CD4-positive, alpha-beta T cell (primary cell): ENCODE results near the gene SCUBE2. TPM values are rescaled to one million over a fixed set of nuclear protein-coding genes. Genes with fewer than 3 reads are reported as not detected.

Source experiments
- ATAC-seq: fragments of 200-7000 bp; cut with Tn5 transposase; one replicate; pipeline ENCODE4 v1.10.0; 2022; ENCODE audit warnings: mild to moderate bottlenecking; ENCODE audit not compliant: poor library complexity
- CTCF ChIA-PET: fragments of 350-600 bp; sonication (Branson Sonifier 250); formaldehyde crosslinking; loops from one replicate; lab custom pipeline; 2021; ENCODE audit warnings: antibody characterized with exemption, inconsistent platforms; lab: Charles Lee
- POLR2A ChIA-PET: fragments of 350-600 bp; sonication (Branson Sonifier 250); formaldehyde crosslinking; loops from one replicate; lab custom pipeline; 2021; ENCODE audit warnings: antibody characterized with exemption, inconsistent platforms; lab: Charles Lee
- DNase-seq, 14 experiments: peaks; one replicate each; pipeline ENCODE4 v3.0.0-alpha.2; 2013 to 2020; ENCODE audit warnings: mixed read lengths in 2 of 14
- H3K27ac ChIP-seq, 2 donors: one replicate each; pipeline versions ENCODE4 v1.5.1 to v1.7.0; 2013; ENCODE audit warnings: low read length in 2 of 2, low read depth in 1 of 2, mild to moderate bottlenecking in 1 of 2
- H3K27me3 ChIP-seq, 2 experiments: 1 replicate in 1 of 2; 2 replicates in 1 of 2; pipeline versions ENCODE4 v1.6.1 to v1.7.0; 2013; ENCODE audit warnings: low read length in 2 of 2, control low read depth in 1 of 2, mild to moderate bottlenecking in 1 of 2, moderate library complexity in 1 of 2; ENCODE audit not compliant: insufficient read depth in 2 of 2, control insufficient read depth in 1 of 2
- H3K36me3 ChIP-seq: one replicate; pipeline ENCODE4 v1.6.1; 2013; ENCODE audit warnings: low read length, control low read depth; ENCODE audit not compliant: insufficient read depth
- H3K4me1 ChIP-seq: one replicate; pipeline ENCODE4 v1.6.1; 2013; ENCODE audit warnings: low read length, control low read depth; ENCODE audit not compliant: insufficient read depth
- H3K4me3 ChIP-seq: one replicate; pipeline ENCODE4 v1.5.1; 2013; ENCODE audit warnings: mild to moderate bottlenecking, low read length, moderate library complexity
- H3K9me3 ChIP-seq, 2 experiments: 1 replicate in 1 of 2; 2 replicates in 1 of 2; pipeline versions ENCODE4 v1.6.1 to v1.7.0; 2013; ENCODE audit warnings: low read length in 2 of 2, mild to moderate bottlenecking in 2 of 2, control low read depth in 1 of 2, moderate library complexity in 1 of 2; ENCODE audit not compliant: control insufficient read depth in 1 of 2, insufficient read depth in 1 of 2
- H3K27ac Mint-ChIP-seq: one replicate; pipeline ENCODE4 v1.8.0; 2020; ENCODE audit warnings: mixed read lengths
- H3K27me3 Mint-ChIP-seq: one replicate; pipeline ENCODE4 v1.8.0; 2021; ENCODE audit warnings: mixed read lengths
- H3K36me3 Mint-ChIP-seq: one replicate; pipeline ENCODE4 v1.8.0; 2021; ENCODE audit warnings: low read depth, mixed read lengths
- H3K4me1 Mint-ChIP-seq: one replicate; pipeline ENCODE4 v1.8.0; 2021; ENCODE audit warnings: low read depth, mixed read lengths
- H3K4me3 Mint-ChIP-seq: one replicate; pipeline ENCODE4 v1.8.0; 2020; ENCODE audit warnings: mild to moderate bottlenecking, mixed read lengths
- H3K9me3 Mint-ChIP-seq: one replicate; pipeline ENCODE4 v1.8.0; 2020; ENCODE audit warnings: mixed read lengths
- CTCF ChIP-seq: fragments of 200-600 bp; IDR thresholded peaks from one replicate; pipeline ENCODE4 v1.8.0; 2022; ENCODE audit warnings: antibody characterized with exemption, mild to moderate bottlenecking
- intact Hi-C, 2 experiments: fragments of 100-400 bp; cut with DNase I in 1 of 2; cut with micrococcal nuclease in 1 of 2; formaldehyde crosslinking; loops; one replicate each; pipeline versions ENCODE4 v1.15.1 to v1.9.0; 2023 to 2025; cut with DNase I, micrococcal nuclease
- polyA plus RNA-seq, 2 donors: library from polyadenylated mRNA; unstranded; fragments of 120-200 nt; gene quantifications; one replicate each; pipeline ENCODE4 v1.2.1, GENCODE V29; 2013
- total RNA-seq, 174 experiments: library from RNA in 2 of 174; stranded (reverse) in 2 of 174; gene quantifications; one replicate each; pipeline ENCODE4 v1.2.3 and lab custom pipeline; 2021 to 2026

SCUBE2 gene
- total RNA-seq (under 1 TPM in 1 of 2 experiments, not detected in 1; 0.17 TPM), total RNA-seq (lab: John Stamatoyannopoulos, UW) (0 to 1.2 (median 0.20) reads per million in 172 experiments)
- polyA plus RNA-seq (2013, experiment 1 of 2), result 0.03 TPM
- 1.1 TPM for polyA plus RNA-seq (2013, experiment 2 of 2)

- Histone ChIP-seq H3K4me3 (no peak within 1 kb of the TSS), H3K27ac (no peak within 1 kb of the TSS), H3K4me1 (peaks cover 7% of the 10 kb centered on the region), H3K9me3 (peaks cover 0 to 11% of the 10 kb centered on the region in 2 experiments), H3K27me3 (peaks cover 40 to 44% of the 10 kb centered on the region in 2 experiments), H3K36me3 (no peaks in the 10 kb centered on the region)
- Mint-ChIP-seq H3K27me3 (peaks cover 74% of the 10 kb centered on the region), H3K36me3 (no peaks in the 10 kb centered on the region), H3K27ac (no peak within 1 kb of the TSS), H3K9me3 (no peaks in the 10 kb centered on the region), H3K4me1 (no peaks in the 10 kb centered on the region), H3K4me3 (peak within 1 kb of the TSS; percentile 57)
- ATAC-seq (no peak), DNase-seq (no peak)
- intact Hi-C loops, result no loop called here
- ChIA-PET POLR2A (no interaction called here), CTCF (no interaction called here)
- no peak for TF ChIP-seq CTCF
These were observed at the start of gene SCUBE2 for GRCh38 chr11:9091044-9091922. TSS of gene SCUBE2 (minus strand) at chr11:9091599. CDS start at chr11:9091528, 71 bp downstream.

GRCh38 chr11:9141186-9141585, 49.8 kb upstream of the SCUBE2 start:
- DNase-seq (no peak), ATAC-seq (no peak)
- H3K27ac ChIP-seq, result no peak overlapping the region
- H3K4me3 Mint-ChIP-seq, result no peak overlapping the region
- H3K36me3 ChIP-seq, result peaks cover 54% of the 10 kb centered on the region
- peaks cover 23% of the 10 kb centered on the region for H3K4me1 Mint-ChIP-seq
- no peaks in the 10 kb centered on the region for H3K9me3 Mint-ChIP-seq
- peaks cover 20% of the 10 kb centered on the region for H3K4me1 ChIP-seq
- H3K27ac Mint-ChIP-seq, result no peak overlapping the region
- no peaks in the 10 kb centered on the region for H3K27me3 Mint-ChIP-seq
- POLR2A ChIA-PET, result no interaction called here
- CTCF ChIA-PET, result no interaction called here
- H3K36me3 Mint-ChIP-seq, result peaks cover 75% of the 10 kb centered on the region
- H3K4me3 ChIP-seq, result no peak overlapping the region
- intact Hi-C loops, result no loop called here
- no peak for TF ChIP-seq CTCF
- H3K9me3 ChIP-seq, result no peaks in the 10 kb centered on the region
- H3K27me3 ChIP-seq, result no peaks in the 10 kb centered on the region

- H3K4me3 ChIP-seq, result no peak overlapping the region
- ChIA-PET CTCF (no interaction called here), POLR2A (no interaction called here)
- no peaks in the 10 kb centered on the region for H3K9me3 ChIP-seq
- Mint-ChIP-seq H3K4me3 (no peak overlapping the region), H3K4me1 (peaks cover 17% of the 10 kb centered on the region), H3K27ac (peak overlapping the region; percentile 54), H3K9me3 (no peaks in the 10 kb centered on the region), H3K27me3 (no peaks in the 10 kb centered on the region), H3K36me3 (peaks cover 61% of the 10 kb centered on the region)
- H3K36me3 ChIP-seq, result peaks cover 42% of the 10 kb centered on the region
- no peak for ATAC-seq
- intact Hi-C loops, result loop anchor here in 1 of 2 experiments (10.0 kb wide), 1 partner anchor 915 kb away; no protein-coding TSS in a partner anchor
- H3K4me1 ChIP-seq, result peaks cover 20% of the 10 kb centered on the region
- no peak for TF ChIP-seq CTCF
- no peak overlapping the region for H3K27ac ChIP-seq
- no peaks in the 10 kb centered on the region for H3K27me3 ChIP-seq
- peak in 1 of 14 experiments; percentile 7 for DNase-seq
These were observed 48.4 kb upstream of the SCUBE2 start for GRCh38 chr11:9139628-9140357.
